Upper lobe of right lung (tissue), 1 donor: ENCODE results near the gene TMEM37. TPM values are rescaled to one million over a fixed set of nuclear protein-coding genes. Genes with fewer than 3 reads are reported as not detected.

Experiments used
- ATAC-seq: fragments of 200-7000 bp; cut with Tn5 transposase; one replicate; pipeline ENCODE4 v1.9.1; 2020; ENCODE audit warnings: mild to moderate bottlenecking, moderate library complexity
- DNase-seq: peaks from one replicate; pipeline ENCODE4 v3.0.0-alpha.2; 2020
- H3K27ac ChIP-seq: fragments of 200-600 bp; one replicate; pipeline ENCODE4 v1.8.0; 2022
- H3K27me3 ChIP-seq: fragments of 200-600 bp; one replicate; pipeline ENCODE4 v1.8.0; 2022; ENCODE audit warnings: mild to moderate bottlenecking
- H3K36me3 ChIP-seq: fragments of 200-600 bp; one replicate; pipeline ENCODE4 v1.8.0; 2022
- H3K4me1 ChIP-seq: fragments of 200-600 bp; one replicate; pipeline ENCODE4 v1.8.0; 2022
- H3K4me3 ChIP-seq: fragments of 200-600 bp; one replicate; pipeline ENCODE4 v1.8.0; 2022; ENCODE audit warnings: mild to moderate bottlenecking
- H3K9me3 ChIP-seq: fragments of 200-600 bp; one replicate; pipeline ENCODE4 v1.8.0; 2022
- CTCF ChIP-seq: fragments of 200-600 bp; IDR thresholded peaks from one replicate; pipeline ENCODE4 v1.8.0; 2022; ENCODE audit warnings: antibody characterized with exemption
- intact Hi-C: fragments of 100-400 bp; cut with DNase I; formaldehyde crosslinking; loops from one replicate; pipeline ENCODE4 v1.11.0; 2022
- total RNA-seq: library from RNA; stranded (reverse); fragmentation: NEBNext Ultra II Directional; extraction: Animal tissue kit (Norgen Biotek cat#: 25700); gene quantifications from one replicate; pipeline ENCODE4 v1.2.1, GENCODE V29; 2021
- donor health status: DM: no; HTN: yes; CAD: no; lungs with severe emphysema.

TMEM37 gene
- total RNA-seq, 1 donor from 2014 or later = 23.8 TPM

- ATAC-seq (no peak), DNase-seq (no peak)
- Histone ChIP-seq H3K4me1 (peaks cover 26% of the 10 kb centered on the region), H3K27ac (no peak overlapping the region), H3K27me3 (no peaks in the 10 kb centered on the region), H3K9me3 (no peaks in the 10 kb centered on the region), H3K36me3 (no peaks in the 10 kb centered on the region), H3K4me3 (no peak overlapping the region)
- TF ChIP-seq CTCF = no peak
- intact Hi-C loops = no loop called here
Observed at GRCh38 chr2:119436993-119437772, 5.5 kb downstream of the TMEM37 start.

GRCh38 chr2:119438128-119438656 lies 6.5 kb downstream of the TMEM37 start:
- no peak for DNase-seq

GRCh38 chr2:119438726-119439284 lies 7.2 kb downstream of the TMEM37 start:
- Histone ChIP-seq H3K4me3 (no peak overlapping the region), H3K36me3 (no peaks in the 10 kb centered on the region), H3K9me3 (no peaks in the 10 kb centered on the region), H3K27me3 (no peaks in the 10 kb centered on the region), H3K27ac (no peak overlapping the region), H3K4me1 (peaks cover 13% of the 10 kb centered on the region)
- intact Hi-C loops = no loop called here
- no peak for ATAC-seq
- DNase-seq = no peak
- TF ChIP-seq CTCF = no peak

More at GRCh38 chr2:119438128-119438656, 6.5 kb downstream of the TMEM37 start:
- Histone ChIP-seq H3K27me3 (no peaks in the 10 kb centered on the region), H3K9me3 (no peaks in the 10 kb centered on the region), H3K27ac (no peak overlapping the region), H3K36me3 (no peaks in the 10 kb centered on the region), H3K4me1 (peaks cover 20% of the 10 kb centered on the region), H3K4me3 (no peak overlapping the region)
- TF ChIP-seq CTCF = no peak
- intact Hi-C loops = no loop called here
- no peak for ATAC-seq

- ATAC-seq (no peak), DNase-seq (no peak)
- no peaks in the 10 kb centered on the region for H3K36me3 ChIP-seq
- no peak overlapping the region for H3K4me3 ChIP-seq
- H3K4me1 ChIP-seq = peaks cover 3% of the 10 kb centered on the region
- no peaks in the 10 kb centered on the region for H3K27me3 ChIP-seq
- intact Hi-C loops = no loop called here
- no peak for TF ChIP-seq CTCF
- no peaks in the 10 kb centered on the region for H3K9me3 ChIP-seq
- H3K27ac ChIP-seq = no peak overlapping the region
Observed at GRCh38 chr2:119439574-119440500, 8.2 kb downstream of the TMEM37 start.

- no peak overlapping the region for H3K4me3 ChIP-seq
- DNase-seq (no peak), ATAC-seq (no peak)
- TF ChIP-seq CTCF = no peak
- no peaks in the 10 kb centered on the region for H3K9me3 ChIP-seq
- H3K36me3 ChIP-seq = no peaks in the 10 kb centered on the region
- no peaks in the 10 kb centered on the region for H3K27me3 ChIP-seq
- H3K27ac ChIP-seq = no peak overlapping the region
- intact Hi-C loops = no loop called here
- H3K4me1 ChIP-seq = no peaks in the 10 kb centered on the region
Observed at GRCh38 chr2:119440501-119440870, 8.8 kb downstream of the TMEM37 start.
